Measurements from ENCODE around the gene CHURC1. TPM values are rescaled to one million over a fixed set of nuclear protein-coding genes. Genes with fewer than 3 reads are reported as not detected.

CHURC1 gene
- total RNA-seq, 1 donor from 2014 or later, result 69.6 TPM

DNA sequence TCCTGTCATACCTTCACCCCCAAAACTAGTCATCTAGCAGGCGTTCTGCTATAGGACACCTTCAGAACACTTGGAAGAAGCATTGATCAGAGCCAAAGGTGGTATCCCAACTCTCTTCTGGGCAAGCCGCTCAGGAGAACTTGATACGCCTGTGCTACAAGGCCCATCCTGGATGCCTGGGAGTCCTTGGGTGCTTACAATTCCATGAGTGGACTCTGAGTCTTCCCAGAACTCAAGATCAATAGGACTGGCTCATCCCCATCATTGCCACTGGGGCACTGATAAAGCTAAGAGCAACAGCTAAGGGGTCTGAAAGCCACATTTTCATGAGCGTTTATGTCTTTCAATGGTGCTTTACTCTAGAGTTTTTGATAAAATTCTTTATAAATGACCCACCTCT, 36.4 kb upstream of the CHURC1 start:
- intact Hi-C loops (cut with micrococcal nuclease), result no loop called here
- no peaks in the 10 kb centered on the region for H3K9me3 Mint-ChIP-seq
- peaks cover 38% of the 10 kb centered on the region for H3K27me3 Mint-ChIP-seq
- no peak overlapping the region for H3K27ac Mint-ChIP-seq
- DNase-seq (no peak), ATAC-seq (ENCODE audit: low read depth) (no peak)
- H3K4me1 Mint-ChIP-seq, result peaks cover 8% of the 10 kb centered on the region
- no peak overlapping the region for H3K4me3 Mint-ChIP-seq
- no peaks in the 10 kb centered on the region for H3K36me3 Mint-ChIP-seq (ENCODE audit: low read depth)
- TF ChIP-seq, protein P1, sequence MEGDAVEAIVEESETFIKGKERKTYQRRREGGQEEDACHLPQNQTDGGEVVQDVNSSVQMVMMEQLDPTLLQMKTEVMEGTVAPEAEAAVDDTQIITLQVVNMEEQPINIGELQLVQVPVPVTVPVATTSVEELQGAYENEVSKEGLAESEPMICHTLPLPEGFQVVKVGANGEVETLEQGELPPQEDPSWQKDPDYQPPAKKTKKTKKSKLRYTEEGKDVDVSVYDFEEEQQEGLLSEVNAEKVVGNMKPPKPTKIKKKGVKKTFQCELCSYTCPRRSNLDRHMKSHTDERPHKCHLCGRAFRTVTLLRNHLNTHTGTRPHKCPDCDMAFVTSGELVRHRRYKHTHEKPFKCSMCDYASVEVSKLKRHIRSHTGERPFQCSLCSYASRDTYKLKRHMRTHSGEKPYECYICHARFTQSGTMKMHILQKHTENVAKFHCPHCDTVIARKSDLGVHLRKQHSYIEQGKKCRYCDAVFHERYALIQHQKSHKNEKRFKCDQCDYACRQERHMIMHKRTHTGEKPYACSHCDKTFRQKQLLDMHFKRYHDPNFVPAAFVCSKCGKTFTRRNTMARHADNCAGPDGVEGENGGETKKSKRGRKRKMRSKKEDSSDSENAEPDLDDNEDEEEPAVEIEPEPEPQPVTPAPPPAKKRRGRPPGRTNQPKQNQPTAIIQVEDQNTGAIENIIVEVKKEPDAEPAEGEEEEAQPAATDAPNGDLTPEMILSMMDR (IDR thresholded peaks at IDR 0.05), result no peak
- ChIA-PET POLR2A (no interaction called here), CTCF (interaction anchor here (0.8 to 7.1 kb wide), 3 partner anchors 9 to 14 kb away, joined by 3 to 45 read pairs (median 7); no protein-coding TSS in a partner anchor)

- H3K27me3 Mint-ChIP-seq, result peaks cover 40% of the 10 kb centered on the region
- intact Hi-C loops (cut with micrococcal nuclease), result no loop called here
- TF ChIP-seq, protein P1 (IDR thresholded peaks at IDR 0.05), result no peak
- ChIA-PET CTCF (interaction anchor here (0.7 to 7.1 kb wide), 3 partner anchors 10 to 110 kb away, joined by 3 to 45 read pairs (median 4); no protein-coding TSS in a partner anchor), POLR2A (interaction anchor here (0.6 to 2.3 kb wide), 2 partner anchors 36 to 533 kb away, joined by 7 to 8 read pairs; partner anchors contain the start of genes CHURC1 and FUT8)
- ATAC-seq (ENCODE audit: low read depth) (no peak), DNase-seq (peak; percentile 16)
- H3K4me1 Mint-ChIP-seq, result peaks cover 8% of the 10 kb centered on the region
- H3K27ac Mint-ChIP-seq, result no peak overlapping the region
- no peaks in the 10 kb centered on the region for H3K36me3 Mint-ChIP-seq (ENCODE audit: low read depth)
- no peaks in the 10 kb centered on the region for H3K9me3 Mint-ChIP-seq
- H3K4me3 Mint-ChIP-seq, result peak overlapping the region; percentile 56
These were observed 35.2 kb upstream of the CHURC1 start for GRCh38 chr14:64878837-64879634.

- POLR2A ChIA-PET, result interaction anchor here (0.6 to 2.3 kb wide), 2 partner anchors 35 to 533 kb away, joined by 7 to 8 read pairs; partner anchors contain the start of genes CHURC1 and FUT8
- Mint-ChIP-seq H3K9me3 (no peaks in the 10 kb centered on the region), H3K36me3 (ENCODE audit: low read depth) (no peaks in the 10 kb centered on the region), H3K4me3 (peak within 1 kb of the TSS; percentile 83), H3K27ac (no peak within 1 kb of the TSS), H3K4me1 (peaks cover 8% of the 10 kb centered on the region), H3K27me3 (peaks cover 40% of the 10 kb centered on the region)
- intact Hi-C loops (cut with micrococcal nuclease), result no loop called here
- CTCF ChIA-PET, result interaction anchor here (1.0 to 7.1 kb wide), 2 partner anchors 12 to 35 kb away, joined by 3 to 45 read pairs; partner anchors contain the start of gene CHURC1
- DNase-seq (peak; percentile 38), ATAC-seq (ENCODE audit: low read depth) (peak; percentile 80)
- TF ChIP-seq, protein P1 (IDR thresholded peaks at IDR 0.05), result no peak
These were observed 34.5 kb upstream of the CHURC1 start, which contains the start of gene SPTB for GRCh38 chr14:64879635-64880220. Gene SPTB (minus strand): TSS chr14:64879907. CDS start chr14:64823094, 56,813 bp downstream.

- peak; percentile 80 for ATAC-seq (ENCODE audit: low read depth)
- peak overlapping the region; percentile 83 for H3K4me3 Mint-ChIP-seq
- peaks cover 8% of the 10 kb centered on the region for H3K4me1 Mint-ChIP-seq
- no peaks in the 10 kb centered on the region for H3K36me3 Mint-ChIP-seq (ENCODE audit: low read depth)
- H3K27me3 Mint-ChIP-seq, result peaks cover 42% of the 10 kb centered on the region
- ChIA-PET CTCF (interaction anchor here (1.0 to 7.1 kb wide), 2 partner anchors 11 to 34 kb away, joined by 3 to 45 read pairs; partner anchors contain the start of gene CHURC1), POLR2A (interaction anchor here (2.3 kb wide), 1 partner anchor 34 kb away, joined by 7 read pairs; the partner anchor contains the start of gene CHURC1)
- H3K9me3 Mint-ChIP-seq, result no peaks in the 10 kb centered on the region
- H3K27ac Mint-ChIP-seq, result no peak overlapping the region
- TF ChIP-seq, protein P1 (IDR thresholded peaks at IDR 0.05), result no peak
- DNase-seq, result peak; percentile 49
- intact Hi-C loops (cut with micrococcal nuclease), result no loop called here
These were observed 33.8 kb upstream of the CHURC1 start for GRCh38 chr14:64880221-64881121.
